Activated gamma-delta T cell treated with Interleukin-2 at 50 U/mL for 16 hours (primary cell): ENCODE results near the gene IQCH.
A peak's percentile ranks its signal among the peaks of the same experiment; 100 is the strongest.
"Not testable (repeated sequence)": the region's sequence is repeated elsewhere in the genome, so short reads cannot be mapped to it uniquely, and the experiment has no call there.

Experiments
- DNase-seq: peaks from one replicate; pipeline ENCODE4 v3.0.0-alpha.2; 2020

Gene IQCH

GRCh38 chr15:67254238-67255175 is at the start of gene IQCH, which contains the start of gene AAGAB:
Gene IQCH, plus strand, starts transcription at chr15:67254786. Its CDS starts 111 bp downstream, at chr15:67254897.
Gene AAGAB, minus strand, starts transcription at chr15:67254661. Its CDS starts 30 bp downstream, at chr15:67254631.
- DNase-seq: peak; percentile 99

- no peak for DNase-seq
Observed at GRCh38 chr15:67207555-67208207, 46.9 kb upstream of the IQCH start.

GRCh38 chr15:67208396-67208795 is 46.2 kb upstream of the IQCH start:
- DNase-seq: no peak

- DNase-seq: no peak
Observed at GRCh38 chr15:67210555-67211168, 43.9 kb upstream of the IQCH start.

- no peak for DNase-seq
Observed at GRCh38 chr15:67212684-67213367, 41.8 kb upstream of the IQCH start.

GRCh38 chr15:67215102-67215501 is 39.5 kb upstream of the IQCH start:
- no peak for DNase-seq

GRCh38 chr15:67216859-67217258 is 37.7 kb upstream of the IQCH start:
- no peak for DNase-seq

GRCh38 chr15:67218428-67218827 is 36.2 kb upstream of the IQCH start:
- no peak for DNase-seq

- DNase-seq: no peak
Observed at GRCh38 chr15:67219288-67219687, 35.3 kb upstream of the IQCH start.

- DNase-seq: no peak
Observed at GRCh38 chr15:67224889-67225288, 29.7 kb upstream of the IQCH start.

GRCh38 chr15:67225336-67225735 is 29.2 kb upstream of the IQCH start:
- no peak for DNase-seq

GRCh38 chr15:67227431-67227830 is 27.2 kb upstream of the IQCH start:
- DNase-seq: no peak

GRCh38 chr15:67227846-67228245 is 26.7 kb upstream of the IQCH start:
- DNase-seq: no peak

- no peak for DNase-seq
Observed at GRCh38 chr15:67228286-67228685, 26.3 kb upstream of the IQCH start.

- no peak for DNase-seq
Observed at GRCh38 chr15:67230504-67230903, 24.1 kb upstream of the IQCH start.

GRCh38 chr15:67232591-67232990 is 22.0 kb upstream of the IQCH start:
- DNase-seq: no peak

- DNase-seq: peak; percentile 23
Observed at GRCh38 chr15:67240235-67241131, 14.1 kb upstream of the IQCH start.

- DNase-seq: no peak
Observed at GRCh38 chr15:67241132-67241855, 13.3 kb upstream of the IQCH start.

- DNase-seq: no peak
Observed at GRCh38 chr15:67242708-67243111, 11.9 kb upstream of the IQCH start.

- DNase-seq: no peak
Observed at GRCh38 chr15:67244971-67245478, 9.6 kb upstream of the IQCH start.

GRCh38 chr15:67246606-67247005 is 8.0 kb upstream of the IQCH start:
- DNase-seq: not testable (repeated sequence)
